Measurements from ENCODE around the gene CLDN3.

GRCh38 chr7:73762659-73762999, 7.4 kb downstream of the CLDN3 start:
- TF ChIP-seq CTCF (IDR thresholded peaks at IDR 0.05) (no peak), POLR2A (IDR thresholded peaks at IDR 0.05) (no peak)
